NOMO-1 treated with DMSO at 0.1 percent for 48 hours (cell line): ENCODE results near the gene SHISA4.
"Not testable (repeated sequence)": the region's sequence is repeated elsewhere in the genome, so short reads cannot be mapped to it uniquely, and the experiment has no call there.

Experiments
- DNase-seq: peaks from one replicate; lab custom pipeline; 2025; ENCODE audit not compliant: unreplicated experiment; lab: John Stamatoyannopoulos, UW

The SHISA4 gene, protein sequence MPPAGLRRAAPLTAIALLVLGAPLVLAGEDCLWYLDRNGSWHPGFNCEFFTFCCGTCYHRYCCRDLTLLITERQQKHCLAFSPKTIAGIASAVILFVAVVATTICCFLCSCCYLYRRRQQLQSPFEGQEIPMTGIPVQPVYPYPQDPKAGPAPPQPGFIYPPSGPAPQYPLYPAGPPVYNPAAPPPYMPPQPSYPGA

DNA sequence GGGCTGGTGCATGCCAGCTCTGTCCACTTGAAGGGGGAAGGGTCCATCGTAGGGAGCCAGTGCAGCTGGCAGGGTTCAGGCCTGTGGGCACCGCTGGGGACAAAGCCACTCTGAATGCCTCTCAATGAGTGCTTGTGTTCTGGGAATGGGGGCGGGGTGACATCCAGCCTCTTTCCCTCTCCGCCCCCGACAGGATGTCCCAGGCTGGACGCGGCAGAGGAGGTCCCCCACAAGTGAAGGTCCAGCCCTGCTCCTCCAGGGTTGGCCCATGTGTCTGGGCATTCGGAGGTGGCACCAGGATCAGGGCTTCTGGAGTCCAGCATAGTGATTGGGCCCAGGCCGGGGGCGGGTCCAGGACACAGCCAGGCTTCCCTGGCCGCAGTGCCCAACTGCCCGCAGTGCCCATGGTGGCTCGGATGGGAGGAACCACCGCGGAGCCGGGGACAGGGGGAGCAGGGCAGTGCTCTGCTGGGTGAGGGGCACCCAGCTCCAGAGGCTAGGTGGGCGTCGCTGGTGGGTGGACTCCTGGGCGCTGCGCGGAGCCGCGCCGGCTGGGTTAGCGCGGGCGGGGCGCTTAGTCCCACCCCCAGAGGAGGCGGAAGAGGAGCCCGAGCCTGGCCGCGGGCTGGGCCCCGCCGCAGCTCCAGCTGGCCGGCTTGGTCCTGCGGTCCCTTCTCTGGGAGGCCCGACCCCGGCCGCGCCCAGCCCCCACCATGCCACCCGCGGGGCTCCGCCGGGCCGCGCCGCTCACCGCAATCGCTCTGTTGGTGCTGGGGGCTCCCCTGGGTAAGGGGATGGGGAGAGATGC lies at the start of gene SHISA4:
SHISA4 (plus strand) TSS at position 617 of the 808 bp plus-strand sequence; CDS start at position 714, 97 bp downstream.
- no peak for DNase-seq

DNA sequence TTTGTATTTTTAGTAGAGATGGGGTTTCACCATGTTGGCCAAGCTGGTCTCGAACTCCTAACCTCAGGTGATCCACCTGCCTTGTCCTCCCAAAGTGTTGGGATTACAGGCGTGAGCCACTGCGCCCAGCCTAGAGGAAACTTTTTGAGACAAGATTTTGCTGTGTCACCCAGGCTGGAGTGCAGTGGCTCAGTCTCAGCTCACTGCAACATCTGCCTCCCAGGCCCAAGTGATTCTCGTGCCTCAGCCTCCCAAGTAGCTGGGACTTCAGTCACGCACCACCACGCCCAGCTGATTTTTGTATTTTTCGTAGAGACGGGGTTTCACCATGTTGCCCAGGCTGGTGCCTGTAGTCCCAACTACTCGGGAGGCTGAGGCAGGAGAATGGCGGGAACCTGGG lies 49.6 kb upstream of the SHISA4 start:
- DNase-seq: not testable (repeated sequence)

DNA sequence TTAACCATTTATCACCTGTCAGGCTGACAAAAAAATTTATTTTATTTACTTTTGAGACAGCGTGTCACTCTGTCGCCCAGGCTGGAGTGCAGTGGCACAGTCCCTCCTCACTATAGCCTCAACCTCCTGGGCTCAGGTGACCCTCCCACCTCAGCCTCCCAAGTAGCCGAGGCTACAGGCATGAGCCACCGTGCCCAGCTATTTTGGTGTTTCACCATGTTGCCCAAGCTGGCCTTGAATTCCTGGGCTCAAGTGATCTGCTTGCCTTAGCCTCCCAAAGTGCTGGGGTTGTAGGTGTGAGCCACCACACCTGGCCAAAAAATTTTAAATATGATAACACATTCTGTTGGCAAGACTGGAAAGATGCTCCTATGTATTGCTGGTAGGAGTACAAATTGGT lies 48.6 kb upstream of the SHISA4 start:
- no peak for DNase-seq

DNA sequence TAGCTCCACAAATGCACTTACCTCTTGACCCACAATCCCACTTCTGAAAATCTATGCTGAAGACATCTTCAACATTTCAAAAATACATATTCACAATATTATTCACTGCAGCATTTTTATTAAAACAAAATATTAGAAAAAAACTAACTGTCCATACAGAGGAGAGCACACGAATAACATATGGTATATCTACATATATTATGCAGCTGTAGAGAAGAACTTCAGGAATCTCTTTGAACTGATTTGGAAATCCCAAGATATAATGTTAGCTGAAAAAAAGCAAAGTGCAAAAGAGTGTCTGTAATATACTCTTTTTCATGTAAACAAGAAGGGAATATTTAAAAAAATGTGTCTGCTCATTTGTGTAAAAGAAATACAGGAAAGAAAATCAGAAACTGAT lies 48.2 kb upstream of the SHISA4 start:
- no peak for DNase-seq

DNA sequence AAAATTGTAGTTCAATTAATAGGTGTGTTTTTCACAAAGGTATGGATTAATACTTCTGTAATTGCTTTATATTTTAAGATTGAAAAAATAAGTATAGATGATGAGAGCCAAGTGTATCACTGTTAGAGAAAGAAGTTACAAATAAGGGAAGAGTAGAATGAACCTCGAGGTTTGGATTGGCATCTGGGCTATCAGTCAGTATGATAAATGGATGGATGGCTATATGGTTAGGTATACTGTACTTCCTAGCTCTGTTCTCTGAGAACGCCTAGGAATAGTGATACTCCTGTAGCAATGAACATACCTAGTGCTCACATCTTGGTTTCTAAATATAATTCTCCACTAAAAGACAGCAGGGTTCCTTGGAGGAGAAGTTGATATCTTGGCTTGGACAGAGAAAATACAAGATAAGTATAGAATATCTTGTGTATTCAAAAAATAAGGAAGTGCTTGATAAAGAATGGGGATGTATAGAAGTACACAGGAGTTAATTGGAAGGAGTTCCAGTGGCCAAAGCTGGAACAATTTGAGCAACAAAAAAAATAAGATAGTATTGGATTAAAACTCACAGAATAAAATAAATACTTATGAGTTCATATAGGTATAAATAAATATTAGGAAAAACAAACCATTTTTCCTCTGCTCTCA lies 47.3 kb upstream of the SHISA4 start:
- DNase-seq: peak; percentile 19

DNA sequence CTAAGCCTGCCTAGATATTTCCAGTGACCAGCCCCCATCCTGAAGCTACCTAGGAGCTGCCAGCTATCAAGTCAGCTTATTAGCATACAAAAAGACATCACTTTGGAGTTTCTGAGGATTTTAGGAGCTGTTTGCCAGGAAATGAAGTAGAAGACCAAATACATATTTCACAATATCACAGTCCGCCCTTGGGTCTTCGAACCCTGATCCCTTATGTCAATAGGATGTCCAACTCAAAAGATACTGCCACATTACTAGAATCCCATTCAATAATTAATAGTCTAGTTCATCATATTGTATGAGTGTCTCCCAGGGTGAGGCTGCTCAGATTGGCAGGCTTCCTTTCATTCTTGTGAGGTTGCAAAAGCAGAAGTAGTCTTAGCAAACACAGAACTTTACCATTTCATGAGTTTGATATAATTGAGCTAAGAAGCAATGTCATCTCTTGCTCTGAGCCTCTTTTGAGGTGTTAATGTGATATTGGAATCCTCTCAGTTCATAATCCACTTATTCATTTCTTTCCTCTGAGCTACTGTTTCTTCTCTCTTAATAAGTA lies 46.1 kb upstream of the SHISA4 start:
- peak; percentile 52 for DNase-seq

DNA sequence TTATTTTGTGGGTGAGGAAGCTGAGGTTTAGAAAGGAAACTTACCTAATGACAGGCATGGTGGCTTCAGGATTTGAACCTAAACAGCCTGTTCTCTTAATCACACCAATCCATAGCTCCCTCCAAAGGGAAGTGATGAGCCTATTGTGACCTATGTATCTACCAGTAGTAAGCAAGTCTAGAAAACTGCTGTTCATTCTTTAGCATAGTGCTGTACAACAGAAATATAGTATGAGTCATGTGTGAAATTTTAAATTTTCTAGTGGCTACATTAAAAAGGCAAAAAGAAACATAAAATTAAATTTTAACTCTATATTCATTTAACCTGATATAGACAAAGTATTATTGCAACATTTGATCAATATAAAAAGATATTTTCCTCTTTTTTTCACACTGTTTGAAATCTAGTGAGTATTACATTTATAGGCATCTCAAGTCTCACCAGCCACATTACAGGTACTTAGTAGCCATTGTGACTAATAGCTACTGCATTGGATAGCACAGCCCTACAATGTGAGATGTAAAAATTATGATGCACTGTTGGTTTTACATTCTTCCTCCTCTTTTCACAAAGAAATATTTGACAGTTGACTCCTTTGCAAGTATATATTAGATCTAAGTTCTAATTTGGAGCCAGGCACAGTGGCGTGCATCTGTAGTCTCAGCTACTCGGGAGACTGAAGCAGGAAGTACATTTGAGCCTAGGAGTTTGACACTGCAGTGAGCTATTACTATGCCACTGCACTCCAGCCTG lies 43.2 kb upstream of the SHISA4 start:
- no peak for DNase-seq

DNA sequence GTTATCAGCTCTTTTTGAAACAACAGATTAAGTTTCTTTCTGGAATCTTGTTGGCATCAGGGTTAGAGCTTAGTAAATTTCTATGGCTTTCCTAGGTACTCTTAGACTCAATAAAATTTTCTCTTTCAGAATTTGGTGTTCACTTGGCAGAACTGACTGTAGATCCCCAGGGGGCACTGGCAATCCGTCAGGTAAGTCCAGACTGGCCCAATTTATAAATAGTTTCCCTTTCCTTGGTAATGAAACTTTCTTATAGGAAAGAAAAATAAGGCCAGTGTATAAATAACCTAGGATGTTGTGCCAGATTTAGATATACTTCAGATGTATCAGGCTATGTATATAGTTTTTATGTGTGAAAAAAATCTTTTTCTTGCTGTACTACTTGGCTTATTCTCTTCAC lies 41.5 kb upstream of the SHISA4 start:
- no peak for DNase-seq

DNA sequence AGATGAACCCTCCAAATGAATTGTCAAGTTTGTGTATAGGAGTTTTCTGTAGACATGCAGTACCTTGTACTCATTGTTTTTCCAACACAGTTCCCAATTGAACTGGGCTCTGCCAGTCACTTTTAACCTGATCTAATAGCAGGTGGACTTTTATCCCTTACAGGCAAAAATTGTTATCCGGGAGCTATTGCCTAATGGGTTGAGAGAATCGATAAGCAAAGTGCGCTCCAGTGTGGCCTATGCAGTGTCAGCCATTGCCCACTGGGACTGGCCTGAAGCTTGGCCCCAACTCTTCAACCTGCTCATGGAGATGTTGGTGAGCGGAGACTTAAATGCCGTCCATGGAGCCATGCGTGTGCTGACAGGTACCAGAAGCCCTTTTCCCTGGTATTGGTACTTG lies 40.5 kb upstream of the SHISA4 start:
- no peak for DNase-seq

DNA sequence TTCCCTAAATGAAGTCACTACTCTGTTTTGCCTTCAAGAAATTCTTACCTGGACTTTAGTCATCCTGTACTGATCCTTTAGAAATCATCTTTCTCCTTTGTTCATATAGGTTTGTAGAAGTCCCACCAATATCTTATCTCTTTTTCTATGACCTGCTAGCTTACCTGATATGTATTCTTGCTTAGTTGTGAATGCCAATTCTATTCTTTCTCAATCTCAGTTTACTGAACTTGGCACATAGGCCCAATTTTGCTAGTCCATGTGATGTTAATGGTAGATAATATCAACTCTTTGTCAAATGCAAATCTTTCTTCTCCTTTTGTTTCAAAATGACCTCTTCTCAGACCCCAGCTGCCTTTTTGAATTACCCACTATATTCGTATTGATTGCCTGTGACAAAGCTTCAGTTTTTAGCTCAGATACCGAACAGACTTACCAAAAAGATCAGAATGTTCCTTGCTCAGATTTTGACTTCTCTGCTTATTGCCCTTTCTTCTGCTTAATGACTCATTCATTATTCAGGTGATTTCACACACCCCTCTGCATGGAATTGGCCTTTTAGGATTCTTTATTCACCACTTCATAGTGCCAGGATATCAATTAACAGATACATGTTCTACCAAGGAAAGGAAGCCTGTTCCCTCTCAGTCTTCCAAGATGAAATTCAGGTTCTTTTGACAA lies 39.2 kb upstream of the SHISA4 start:
- DNase-seq: no peak

DNA sequence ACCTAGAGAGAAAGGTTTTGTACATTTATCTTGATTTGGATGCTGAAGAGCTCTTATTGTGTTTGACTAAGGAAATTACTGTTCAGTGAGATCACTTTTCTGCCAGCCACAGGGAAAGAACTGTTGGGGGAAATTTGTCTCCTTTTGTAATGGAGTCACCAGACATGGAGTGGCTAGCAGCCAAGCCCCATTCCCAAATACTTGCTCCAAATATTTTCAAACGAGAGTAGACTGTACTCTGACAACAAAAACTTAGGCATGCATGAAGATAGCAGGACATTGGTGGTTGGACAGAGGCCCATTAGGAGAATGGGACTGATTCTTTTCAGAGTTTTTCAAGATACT lies 38.7 kb upstream of the SHISA4 start:
- no peak for DNase-seq

DNA sequence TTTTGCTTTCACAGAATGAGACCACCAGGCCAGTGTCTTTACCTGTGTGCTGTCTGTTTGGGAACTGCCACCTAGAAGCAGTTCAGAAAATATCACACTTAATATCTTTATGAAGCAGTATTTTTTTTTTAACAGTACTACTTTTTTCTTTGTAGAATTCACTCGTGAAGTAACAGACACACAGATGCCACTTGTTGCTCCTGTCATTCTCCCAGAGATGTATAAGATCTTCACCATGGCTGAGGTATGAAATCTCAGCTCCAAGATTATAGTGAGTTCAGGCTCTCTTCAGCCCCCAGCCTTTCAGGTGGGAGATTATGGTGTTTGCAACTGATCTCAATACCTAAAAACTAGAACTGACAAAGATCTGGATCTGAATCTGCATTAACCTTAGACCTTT lies 36.7 kb upstream of the SHISA4 start:
- no peak for DNase-seq

DNA sequence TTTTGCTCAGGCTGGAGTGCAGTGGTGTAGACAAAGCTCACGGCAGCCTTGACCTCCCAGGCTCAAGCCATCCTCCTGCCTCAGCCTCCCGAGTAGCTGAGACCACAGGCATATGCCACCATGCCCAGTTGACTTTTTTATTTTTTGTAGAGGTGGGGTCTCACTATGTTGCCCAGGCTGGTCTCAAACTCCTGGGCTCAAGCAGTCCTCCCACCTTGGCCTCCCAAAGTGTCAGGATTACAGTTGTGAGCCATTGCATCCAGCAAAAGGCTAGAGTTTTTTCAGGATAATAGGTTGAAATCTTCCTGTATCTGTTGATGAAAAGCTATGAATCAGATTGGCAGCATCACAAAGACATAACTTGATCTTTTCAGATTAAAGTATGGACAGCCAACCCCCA lies 32.0 kb upstream of the SHISA4 start:
- DNase-seq: not testable (repeated sequence)

DNA sequence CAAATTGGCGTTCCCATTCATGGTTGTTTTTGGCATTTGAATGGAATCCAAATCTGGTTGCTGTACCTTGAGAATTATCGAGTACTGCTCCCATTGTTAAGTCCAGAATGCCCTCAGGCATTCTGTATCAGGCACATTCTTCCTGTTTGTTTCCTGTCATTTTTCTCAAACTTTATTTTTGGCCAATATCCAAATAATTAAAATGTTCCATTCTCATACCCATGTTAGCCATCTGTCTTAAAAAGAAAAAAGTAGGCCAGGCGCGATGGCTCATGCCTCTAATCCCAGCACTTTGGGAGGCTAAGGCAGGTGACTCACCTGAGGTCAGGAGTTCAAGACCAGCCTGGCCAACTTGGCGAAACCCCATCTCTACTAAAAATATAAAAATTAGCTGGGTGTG lies 29.3 kb upstream of the SHISA4 start:
- DNase-seq: no peak

DNA sequence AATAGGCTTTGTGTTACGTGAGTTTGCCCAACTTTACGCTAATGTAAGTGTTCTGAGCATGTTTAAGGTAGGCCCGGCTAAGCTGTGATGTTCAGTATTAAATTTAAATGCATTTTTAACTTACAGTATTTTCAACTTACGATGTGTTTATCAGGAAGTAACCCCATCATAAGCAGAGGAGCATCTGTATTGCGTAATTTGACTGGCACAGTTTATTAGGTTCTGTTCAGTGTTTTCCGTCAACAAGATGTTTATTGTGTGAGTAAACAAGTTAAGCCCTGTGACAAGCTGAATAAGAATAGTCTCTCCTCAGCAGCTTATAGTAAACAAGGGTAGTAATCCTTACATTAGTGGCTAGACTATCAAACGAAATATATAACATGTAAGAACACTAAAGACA lies 27.2 kb upstream of the SHISA4 start:
- no peak for DNase-seq

DNA sequence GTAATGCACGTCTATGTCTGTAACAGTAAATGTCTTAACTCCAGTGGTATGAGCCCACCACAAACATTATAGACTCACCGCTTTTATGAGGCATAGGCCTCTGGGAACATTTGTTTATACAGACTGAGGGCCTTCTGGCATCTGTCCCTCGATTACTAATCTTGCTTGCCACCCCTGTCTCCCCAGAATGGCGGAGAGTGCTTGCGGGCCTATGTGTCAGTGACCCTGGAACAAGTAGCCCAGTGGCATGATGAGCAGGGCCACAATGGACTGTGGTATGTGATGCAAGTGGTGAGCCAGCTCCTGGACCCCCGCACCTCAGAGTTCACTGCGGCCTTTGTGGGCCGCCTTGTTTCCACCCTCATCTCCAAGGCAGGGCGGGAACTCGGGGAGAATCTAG lies 18.3 kb upstream of the SHISA4 start:
- no peak for DNase-seq

DNA sequence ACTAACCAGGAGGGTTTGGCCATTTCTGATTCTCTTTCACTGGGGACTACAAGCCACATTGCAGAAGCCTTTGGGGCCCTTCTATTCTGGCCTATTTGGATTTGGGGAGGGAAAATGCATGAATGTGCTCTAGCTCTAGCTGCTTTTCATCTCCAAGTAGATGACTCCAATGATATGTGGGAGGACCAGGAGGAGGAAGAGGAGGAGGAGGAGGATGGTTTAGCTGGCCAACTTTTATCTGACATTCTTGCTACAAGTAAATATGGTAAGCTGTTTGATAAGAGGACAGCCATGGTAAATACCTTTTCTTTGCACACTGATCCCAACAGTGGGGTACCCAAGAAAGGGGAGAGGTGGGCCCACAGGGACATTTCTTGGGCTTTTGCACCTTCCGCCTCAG lies 14.0 kb upstream of the SHISA4 start:
- DNase-seq: no peak

DNA sequence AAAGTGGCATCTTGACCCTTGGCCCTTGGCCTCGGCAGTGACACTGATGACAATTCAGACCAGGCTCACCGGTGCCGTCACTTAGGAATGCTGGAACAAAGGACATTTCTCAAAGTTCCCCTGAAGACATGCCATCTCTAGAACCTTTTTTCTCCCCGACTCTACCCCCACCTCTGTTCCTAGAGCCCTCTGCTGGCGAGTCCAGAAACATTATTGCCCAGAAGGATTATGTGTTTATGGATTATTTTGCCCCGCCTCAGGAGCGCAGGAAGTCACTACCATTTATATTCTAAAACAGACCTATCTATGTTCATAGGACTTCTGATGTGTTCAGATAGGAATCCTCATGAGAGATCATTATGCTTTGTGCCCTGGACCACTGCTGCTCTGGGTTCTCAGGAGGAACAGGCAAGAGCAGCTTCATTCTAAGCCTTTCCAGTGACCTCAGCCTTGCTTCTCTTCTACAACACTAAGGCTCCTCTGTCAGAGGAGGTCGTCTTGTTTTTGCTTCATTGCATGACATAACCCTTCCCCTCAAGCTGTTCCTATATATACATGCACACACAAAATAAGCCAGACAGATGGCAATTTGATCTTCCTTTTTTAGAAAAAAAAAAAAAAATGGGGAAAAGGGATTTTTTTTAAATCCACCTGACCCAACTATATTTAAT lies 12.4 kb upstream of the SHISA4 start:
- DNase-seq: no peak

DNA sequence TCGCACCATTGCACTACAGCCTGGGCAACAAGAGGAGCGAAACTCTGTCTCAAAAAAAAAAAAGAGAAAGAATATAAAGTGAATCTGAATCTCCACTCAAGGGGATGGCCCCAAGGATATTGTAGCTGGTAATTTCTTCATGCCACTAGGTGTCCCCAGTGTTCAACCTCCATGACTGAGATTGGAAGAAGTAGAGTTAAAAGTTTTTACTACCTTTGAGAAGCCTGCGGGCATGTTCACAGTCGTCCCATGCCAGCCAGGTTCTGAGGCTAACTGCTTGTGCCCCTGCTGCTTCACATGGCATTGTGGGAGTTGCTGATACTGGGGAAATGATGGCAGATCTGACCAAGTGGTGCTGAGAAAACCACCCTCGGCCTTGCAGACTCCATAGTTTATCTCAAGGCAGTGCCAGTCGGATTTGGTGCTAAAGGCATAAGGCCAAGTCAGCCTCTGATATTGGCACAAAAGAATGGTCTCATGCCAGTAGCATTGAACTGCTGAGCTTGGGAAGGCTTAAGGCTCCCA lies 10.8 kb upstream of the SHISA4 start:
- peak; percentile 35 for DNase-seq
